Measurements from ENCODE around the gene CCP110.
A peak's percentile ranks its signal among the peaks of the same experiment; 100 is the strongest.

The CCP110 gene, protein sequence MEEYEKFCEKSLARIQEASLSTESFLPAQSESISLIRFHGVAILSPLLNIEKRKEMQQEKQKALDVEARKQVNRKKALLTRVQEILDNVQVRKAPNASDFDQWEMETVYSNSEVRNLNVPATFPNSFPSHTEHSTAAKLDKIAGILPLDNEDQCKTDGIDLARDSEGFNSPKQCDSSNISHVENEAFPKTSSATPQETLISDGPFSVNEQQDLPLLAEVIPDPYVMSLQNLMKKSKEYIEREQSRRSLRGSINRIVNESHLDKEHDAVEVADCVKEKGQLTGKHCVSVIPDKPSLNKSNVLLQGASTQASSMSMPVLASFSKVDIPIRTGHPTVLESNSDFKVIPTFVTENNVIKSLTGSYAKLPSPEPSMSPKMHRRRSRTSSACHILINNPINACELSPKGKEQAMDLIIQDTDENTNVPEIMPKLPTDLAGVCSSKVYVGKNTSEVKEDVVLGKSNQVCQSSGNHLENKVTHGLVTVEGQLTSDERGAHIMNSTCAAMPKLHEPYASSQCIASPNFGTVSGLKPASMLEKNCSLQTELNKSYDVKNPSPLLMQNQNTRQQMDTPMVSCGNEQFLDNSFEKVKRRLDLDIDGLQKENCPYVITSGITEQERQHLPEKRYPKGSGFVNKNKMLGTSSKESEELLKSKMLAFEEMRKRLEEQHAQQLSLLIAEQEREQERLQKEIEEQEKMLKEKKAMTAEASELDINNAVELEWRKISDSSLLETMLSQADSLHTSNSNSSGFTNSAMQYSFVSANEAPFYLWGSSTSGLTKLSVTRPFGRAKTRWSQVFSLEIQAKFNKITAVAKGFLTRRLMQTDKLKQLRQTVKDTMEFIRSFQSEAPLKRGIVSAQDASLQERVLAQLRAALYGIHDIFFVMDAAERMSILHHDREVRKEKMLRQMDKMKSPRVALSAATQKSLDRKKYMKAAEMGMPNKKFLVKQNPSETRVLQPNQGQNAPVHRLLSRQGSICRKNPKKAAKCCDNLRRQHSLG

DNA sequence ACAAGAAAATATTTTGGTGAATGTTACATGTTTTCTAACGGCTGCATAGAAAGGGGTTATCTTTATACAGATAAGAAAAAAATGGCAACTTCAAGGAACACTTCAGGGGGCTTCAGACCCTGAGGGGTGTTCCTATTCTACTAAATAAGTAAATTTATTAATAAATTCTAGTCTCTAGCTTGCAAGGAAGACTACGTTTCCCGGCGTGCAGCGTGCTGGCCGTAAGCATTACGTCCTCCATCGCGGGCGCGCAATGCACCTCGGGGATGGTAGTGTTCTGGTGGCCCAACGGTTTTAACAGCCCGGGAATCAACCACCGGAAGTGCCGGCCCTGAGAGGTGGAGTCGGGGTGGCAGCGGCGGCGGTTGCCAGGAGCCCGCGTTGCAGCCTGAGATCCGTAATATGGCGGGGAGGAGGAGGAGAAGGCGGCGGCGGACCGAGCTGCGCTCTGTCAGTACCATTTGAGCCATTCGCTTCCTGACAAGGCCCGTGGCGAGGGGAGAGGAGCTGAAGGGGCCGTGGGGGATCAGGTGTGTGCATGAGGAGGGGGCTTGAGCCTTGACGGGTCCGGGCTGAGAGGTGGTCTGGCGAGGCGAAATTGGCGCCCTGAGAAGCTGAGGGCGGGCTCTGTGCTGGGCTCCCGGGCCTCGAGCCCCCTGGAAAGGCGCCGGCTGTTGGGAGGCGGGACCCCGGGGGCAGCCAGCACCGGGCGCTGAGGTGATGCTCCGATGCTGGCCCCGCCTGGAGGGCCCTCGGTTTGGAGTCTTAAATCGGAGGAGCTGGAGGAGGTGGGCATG, at the start of gene CCP110:
CCP110 (plus strand) TSS at position 384 of the 797 bp plus-strand sequence. CDS start 3,940 bp downstream, outside the sequence.
- DNase-seq (ENCODE audit: low read depth in 2 of 2), result peak; percentile 88 to 89

DNA sequence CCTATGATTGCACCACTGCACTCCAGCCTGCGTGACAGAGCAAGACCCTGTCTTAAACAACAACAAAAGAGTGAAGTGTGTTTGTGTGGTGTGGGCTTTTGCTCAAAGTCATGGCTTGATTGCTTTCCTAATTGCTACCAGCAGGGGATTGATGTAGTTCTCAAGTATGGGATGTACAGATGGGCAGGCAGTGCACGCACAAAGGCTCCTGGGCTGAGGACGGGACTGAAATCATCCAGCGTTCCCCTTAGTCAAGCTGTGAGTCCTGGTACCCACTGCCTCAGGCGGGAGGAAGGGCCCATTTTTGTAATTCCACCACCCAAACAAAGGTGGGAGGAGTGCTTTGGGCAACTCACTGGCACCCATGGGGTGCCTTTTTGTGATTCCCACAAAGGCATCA, 49.1 kb upstream of the CCP110 start:
- no peak for DNase-seq (ENCODE audit: low read depth in 2 of 2)

DNA sequence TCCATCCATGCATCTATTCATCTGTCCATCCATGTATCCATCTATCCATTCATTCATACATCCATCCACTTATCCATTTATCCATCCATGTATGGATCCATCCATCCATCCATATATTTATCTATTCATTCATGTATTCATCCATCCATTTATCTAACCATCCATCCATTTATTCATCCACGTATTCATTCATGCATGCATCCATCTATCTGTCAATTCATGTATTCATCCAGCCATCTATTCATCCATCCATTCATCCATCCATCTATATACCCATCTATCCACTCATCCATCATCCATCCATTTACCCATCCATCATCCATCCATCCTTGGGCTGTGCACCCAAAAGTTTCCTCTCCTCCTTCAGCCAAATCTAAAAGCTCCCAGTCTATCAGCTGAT, 45.2 kb upstream of the CCP110 start:
- no peak for DNase-seq (ENCODE audit: low read depth in 2 of 2)

DNA sequence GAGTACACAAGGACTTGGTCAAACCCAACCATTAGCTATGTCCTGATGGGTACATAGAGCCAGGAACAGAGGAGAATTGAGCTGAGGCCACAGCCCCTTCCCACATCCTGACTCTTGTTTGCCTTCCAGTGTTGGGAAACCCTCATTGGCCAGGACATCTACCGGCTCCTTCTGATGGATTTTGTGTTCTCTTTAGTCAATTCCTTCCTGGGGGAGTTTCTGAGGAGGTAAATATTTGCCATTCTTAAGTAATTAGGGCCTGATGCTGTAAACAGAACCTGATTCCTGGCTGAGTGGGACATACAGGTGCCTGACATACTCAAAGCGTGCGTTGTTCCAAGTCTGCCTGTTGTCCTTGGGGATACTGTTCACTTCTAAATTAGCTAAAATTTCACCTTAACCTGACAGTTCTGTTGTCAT, 44.4 kb upstream of the CCP110 start:
- DNase-seq (ENCODE audit: low read depth in 2 of 2), result no peak

- no peak for DNase-seq (ENCODE audit: low read depth in 2 of 2)
These were observed 42.4 kb upstream of the CCP110 start for GRCh38 chr16:19481296-19481695.

- no peak for DNase-seq (ENCODE audit: low read depth in 2 of 2)
These were observed 42.0 kb upstream of the CCP110 start for GRCh38 chr16:19481769-19482168.

DNA sequence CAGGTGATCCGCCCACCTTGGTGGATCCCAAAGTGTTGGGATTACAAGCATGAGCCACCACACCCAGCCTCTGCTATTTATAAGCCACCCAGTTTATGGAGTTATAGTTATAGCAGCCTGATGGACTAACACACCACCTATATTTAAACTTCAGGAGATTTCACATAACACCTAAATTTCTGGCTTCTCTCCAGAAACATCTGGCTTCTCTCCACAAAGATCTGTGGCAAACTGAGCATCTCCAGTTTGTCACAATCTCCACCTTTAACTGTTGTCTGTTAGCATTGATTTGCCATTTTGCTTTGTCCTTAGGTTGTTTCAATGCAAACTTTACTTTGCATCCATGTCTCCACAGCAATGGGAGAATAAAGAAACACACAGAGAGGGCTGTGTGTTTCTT, 41.5 kb upstream of the CCP110 start:
- DNase-seq (ENCODE audit: low read depth in 2 of 2), result no peak

- DNase-seq (ENCODE audit: low read depth in 2 of 2), result no peak
These were observed 39.6 kb upstream of the CCP110 start for GRCh38 chr16:19484096-19484495.

GRCh38 chr16:19485611-19486010, 38.1 kb upstream of the CCP110 start:
- DNase-seq (ENCODE audit: low read depth in 2 of 2), result no peak

- no peak for DNase-seq (ENCODE audit: low read depth in 2 of 2)
These were observed 37.7 kb upstream of the CCP110 start for GRCh38 chr16:19486051-19486450.

DNA sequence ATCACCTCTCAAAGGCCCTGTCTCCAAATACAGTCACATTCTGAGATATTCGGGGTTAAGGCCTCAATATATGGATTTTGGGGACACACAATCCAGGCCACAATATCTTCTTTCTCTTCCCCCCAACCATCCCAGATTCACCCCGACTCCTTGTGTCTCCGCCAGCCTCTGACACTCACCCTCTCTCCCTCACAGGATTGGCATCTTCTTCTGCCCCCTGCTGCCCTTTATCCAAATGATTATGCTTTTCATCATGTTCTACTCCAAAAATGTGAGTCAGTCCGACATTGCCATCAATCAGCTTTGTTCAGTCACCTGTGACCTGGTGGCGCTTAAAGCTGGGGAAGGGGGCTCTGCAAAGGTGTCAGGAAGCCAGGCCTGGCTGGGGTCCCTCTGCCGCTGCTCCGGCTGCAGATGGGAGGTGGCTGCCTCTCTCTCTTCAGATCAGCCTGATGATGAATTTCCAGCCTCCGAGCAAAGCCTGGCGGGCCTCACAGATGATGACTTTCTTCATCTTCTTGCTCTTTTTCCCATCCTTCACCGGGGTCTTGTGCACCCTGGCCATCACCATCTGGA, 36.9 kb upstream of the CCP110 start:
- no peak for DNase-seq (ENCODE audit: low read depth in 2 of 2)

GRCh38 chr16:19488213-19488640, 35.5 kb upstream of the CCP110 start:
- no peak for DNase-seq (ENCODE audit: low read depth in 2 of 2)

GRCh38 chr16:19490619-19491018, 33.1 kb upstream of the CCP110 start:
- DNase-seq (ENCODE audit: low read depth in 2 of 2), result no peak

GRCh38 chr16:19497176-19497575, 26.6 kb upstream of the CCP110 start:
- DNase-seq (ENCODE audit: low read depth in 2 of 2), result no peak

DNA sequence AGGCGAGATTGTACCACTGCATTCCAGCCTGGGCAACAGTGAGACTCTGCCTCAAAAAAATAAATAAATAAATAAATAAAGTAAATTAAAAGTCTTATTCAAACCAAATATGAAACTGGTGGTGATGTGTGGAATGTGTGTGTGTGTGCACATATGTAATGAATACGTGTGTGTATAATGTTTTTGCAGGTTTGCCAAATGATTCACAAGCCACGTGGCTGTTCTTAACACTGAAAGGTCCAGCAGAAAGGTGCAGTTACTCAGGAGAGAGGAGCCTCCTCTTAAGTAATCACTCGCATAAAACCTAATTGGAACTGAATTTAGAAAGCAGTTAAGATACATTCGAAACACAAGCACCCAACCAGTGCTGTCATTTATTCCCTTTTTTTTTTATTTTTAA, 24.7 kb upstream of the CCP110 start:
- no peak for DNase-seq (ENCODE audit: low read depth in 2 of 2)

GRCh38 chr16:19499481-19499880, 24.3 kb upstream of the CCP110 start:
- no peak for DNase-seq (ENCODE audit: low read depth in 2 of 2)

GRCh38 chr16:19502395-19503131, 21.2 kb upstream of the CCP110 start:
- peak; percentile 45 to 48 for DNase-seq (ENCODE audit: low read depth in 2 of 2)

- DNase-seq (ENCODE audit: low read depth in 2 of 2), result no peak
These were observed 20.2 kb upstream of the CCP110 start for GRCh38 chr16:19503461-19504075.

GRCh38 chr16:19505600-19506303, 18.0 kb upstream of the CCP110 start:
- no peak for DNase-seq (ENCODE audit: low read depth in 2 of 2)

GRCh38 chr16:19506965-19507364, 16.8 kb upstream of the CCP110 start:
- DNase-seq (ENCODE audit: low read depth in 2 of 2), result no peak
